ENCODE measurements around the gene XPR1. TPM values are rescaled to one million over a fixed set of nuclear protein-coding genes. Genes with fewer than 3 reads are reported as not detected.

The XPR1 gene
- total and polyA plus RNA-seq, 2 experiments from 2014 or later, result 4.9 to 15.6 TPM

GRCh38 chr1:180622658-180623508 is 8.9 kb upstream of the XPR1 start:
- Histone ChIP-seq H3K9ac (no peak overlapping the region), H3K4me2 (ENCODE audit: unreplicated experiment) (no peak overlapping the region), H3K36me3 (ENCODE audit: low read depth) (no peaks in the 10 kb centered on the region), H3K9me3 (ENCODE audit: low read depth) (no peaks in the 10 kb centered on the region), H3F3A (ENCODE audit: insufficient read depth) (no peaks in the 10 kb centered on the region), H3K4me3 (no peak overlapping the region), H4K20me1 (ENCODE audit: insufficient read depth) (no peaks in the 10 kb centered on the region), H3K4me1 (ENCODE audit: insufficient read depth) (no peaks in the 10 kb centered on the region), H3K79me2 (ENCODE audit: insufficient read depth) (no peaks in the 10 kb centered on the region), H2AFZ (no peak overlapping the region), H3K27ac (no peak overlapping the region), H3K27me3 (replicated peaks; ENCODE audit: insufficient read depth) (peaks cover 13% of the 10 kb centered on the region; the same call in 1 of the 2 replicates), H3K9me2 (ENCODE audit: insufficient read depth) (no peaks in the 10 kb centered on the region)
- TF ChIP-seq EZH2 (IDR thresholded peaks at IDR 0.05; ENCODE audit: insufficient read depth, poor library complexity, severe bottlenecking), result no peak
- no peak for TF ChIP-seq EZH2phosphoT487 (IDR thresholded peaks at IDR 0.05; ENCODE audit: insufficient read depth, low read depth)
- in situ Hi-C loops (cut with MboI), result loop anchor here (10.0 kb wide), 1 partner anchor 242 kb away; no protein-coding TSS in a partner anchor
- no peak for DNase-seq
- 74 to 78% methylated on average over 10 of the region's 10 CpGs for WGBS, 2 experiments (ENCODE audit: low coverage in 1 of 2, low lambda C conversion rate in 2 of 2, missing lambda C conversion rate in 2 of 2)

DNA sequence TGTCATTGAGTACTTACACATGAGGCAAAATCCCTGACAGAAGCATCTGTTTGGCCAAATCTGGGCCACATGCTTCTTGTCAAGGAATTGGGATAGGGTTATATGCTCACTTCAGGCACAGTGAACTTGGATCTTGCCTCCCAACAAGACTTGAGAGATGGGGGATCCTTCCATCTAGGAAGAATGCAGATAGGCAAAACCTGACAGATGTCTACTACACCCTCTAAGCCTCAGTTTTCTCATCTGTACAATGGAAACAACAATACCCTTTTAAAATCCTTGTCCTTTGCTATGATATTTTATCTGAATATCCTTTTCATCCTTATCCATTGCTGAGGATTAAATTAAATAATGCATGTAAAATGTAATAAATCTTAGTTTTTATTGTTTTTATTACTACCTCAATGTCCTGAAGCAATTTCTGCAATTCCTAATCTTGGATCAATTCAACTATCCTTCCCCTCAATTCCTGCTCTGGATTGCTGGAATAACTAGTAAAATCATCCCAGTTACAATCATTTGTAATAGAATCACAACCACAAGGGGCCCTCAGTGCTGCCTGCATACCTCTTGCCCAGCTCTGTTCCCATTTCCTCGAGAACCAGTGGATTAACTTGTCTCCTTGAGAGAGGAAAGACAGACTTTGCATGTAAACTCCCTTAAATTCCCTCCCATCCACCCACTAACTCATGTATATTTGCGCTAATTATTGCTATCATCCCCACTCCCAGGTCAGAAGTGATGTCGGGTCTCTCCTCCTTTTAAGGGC is 8.1 kb upstream of the XPR1 start:
- Histone ChIP-seq H3K4me1 (ENCODE audit: insufficient read depth) (no peaks in the 10 kb centered on the region), H3K9me2 (ENCODE audit: insufficient read depth) (no peaks in the 10 kb centered on the region), H3K79me2 (ENCODE audit: insufficient read depth) (no peaks in the 10 kb centered on the region), H3K9me3 (ENCODE audit: low read depth) (no peaks in the 10 kb centered on the region), H3K36me3 (ENCODE audit: low read depth) (no peaks in the 10 kb centered on the region), H3K4me3 (no peak overlapping the region), H3K27me3 (replicated peaks; ENCODE audit: insufficient read depth) (peaks cover 13% of the 10 kb centered on the region; the same call in 1 of the 2 replicates), H3K27ac (no peak overlapping the region), H2AFZ (no peak overlapping the region), H4K20me1 (ENCODE audit: insufficient read depth) (no peaks in the 10 kb centered on the region), H3K9ac (no peak overlapping the region), H3K4me2 (ENCODE audit: unreplicated experiment) (no peak overlapping the region), H3F3A (ENCODE audit: insufficient read depth) (no peaks in the 10 kb centered on the region)
- peak; percentile 64 for DNase-seq
- WGBS, 2 experiments (ENCODE audit: low coverage in 1 of 2, low lambda C conversion rate in 2 of 2, missing lambda C conversion rate in 2 of 2), result 54 to 56% methylated on average over 3 of the region's 3 CpGs
- in situ Hi-C loops (cut with MboI), result loop anchor here (10.0 kb wide), 1 partner anchor 241 kb away; no protein-coding TSS in a partner anchor
- TF ChIP-seq EZH2phosphoT487 (IDR thresholded peaks at IDR 0.05; ENCODE audit: insufficient read depth, low read depth), result no peak
- TF ChIP-seq EZH2 (IDR thresholded peaks at IDR 0.05; ENCODE audit: insufficient read depth, poor library complexity, severe bottlenecking), result no peak

DNA sequence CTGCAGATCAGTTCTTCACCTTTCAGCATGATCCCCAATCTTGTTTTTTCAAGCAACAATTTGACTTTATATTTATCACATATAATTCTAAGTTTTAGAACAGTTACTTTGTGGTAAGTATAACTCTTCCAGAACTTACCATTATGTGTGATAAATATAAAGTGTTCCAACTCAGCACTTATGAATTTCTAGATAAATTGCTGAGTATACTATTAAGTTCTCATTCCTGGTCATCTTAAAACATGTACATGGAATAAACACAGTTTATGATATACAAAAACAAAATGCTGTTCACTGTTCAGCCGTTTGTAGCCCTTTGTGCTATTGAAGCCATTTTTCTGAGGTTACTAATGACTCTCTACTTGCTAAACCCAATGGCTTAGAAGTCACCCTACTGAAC is 5.1 kb upstream of the XPR1 start:
- H3K9ac ChIP-seq, result no peak overlapping the region
- H3K4me2 ChIP-seq (ENCODE audit: unreplicated experiment), result no peak overlapping the region
- in situ Hi-C loops (cut with MboI), result loop anchor here (10.0 kb wide), 1 partner anchor 238 kb away; no protein-coding TSS in a partner anchor
- no peak overlapping the region for H2AFZ ChIP-seq
- no peak for DNase-seq
- WGBS, 2 experiments (ENCODE audit: low coverage in 1 of 2, low lambda C conversion rate in 2 of 2, missing lambda C conversion rate in 2 of 2), result 33 to 48% methylated on average over 1 of the region's 1 CpG
- H3K4me1 ChIP-seq (ENCODE audit: insufficient read depth), result 0 out of 2 replicates have a peak, but pooled peaks cover 5% of the 10 kb centered on the region
- no peaks in the 10 kb centered on the region for H3K9me3 ChIP-seq (ENCODE audit: low read depth)
- no peaks in the 10 kb centered on the region for H3F3A ChIP-seq (ENCODE audit: insufficient read depth)
- peaks cover 7% of the 10 kb centered on the region; the same call in 1 of the 2 replicates for H3K27me3 ChIP-seq (replicated peaks; ENCODE audit: insufficient read depth)
- no peak overlapping the region for H3K4me3 ChIP-seq
- TF ChIP-seq EZH2 (IDR thresholded peaks at IDR 0.05; ENCODE audit: insufficient read depth, poor library complexity, severe bottlenecking) (no peak), EZH2phosphoT487 (IDR thresholded peaks at IDR 0.05; ENCODE audit: insufficient read depth, low read depth) (no peak)
- no peaks in the 10 kb centered on the region for H3K9me2 ChIP-seq (ENCODE audit: insufficient read depth)
- H3K79me2 ChIP-seq (ENCODE audit: insufficient read depth), result no peaks in the 10 kb centered on the region
- no peaks in the 10 kb centered on the region for H4K20me1 ChIP-seq (ENCODE audit: insufficient read depth)
- no peak overlapping the region for H3K27ac ChIP-seq
- no peaks in the 10 kb centered on the region for H3K36me3 ChIP-seq (ENCODE audit: low read depth)

DNA sequence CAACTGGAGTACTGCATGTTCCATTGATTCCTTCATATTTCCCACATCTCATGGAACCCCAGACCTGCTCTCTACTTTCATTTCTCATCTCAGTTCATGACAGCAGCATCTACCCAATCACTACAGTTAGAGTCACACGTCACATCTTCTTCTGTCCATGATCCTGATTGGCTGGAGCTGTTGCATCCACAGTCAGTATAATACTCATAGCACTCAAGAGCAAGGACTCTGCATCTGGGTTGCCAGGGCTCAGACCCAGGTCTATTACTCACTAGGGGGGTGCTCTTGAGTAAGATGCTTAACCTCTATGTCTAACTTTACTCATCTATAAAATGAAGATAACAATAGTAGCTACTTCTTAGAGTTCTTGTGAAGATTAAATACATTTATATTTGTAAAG is 4.4 kb upstream of the XPR1 start:
- Histone ChIP-seq H3K4me2 (ENCODE audit: unreplicated experiment) (no peak overlapping the region), H3K4me3 (no peak overlapping the region), H3K9me2 (ENCODE audit: insufficient read depth) (no peaks in the 10 kb centered on the region), H3K9ac (no peak overlapping the region), H3K9me3 (ENCODE audit: low read depth) (no peaks in the 10 kb centered on the region), H2AFZ (no peak overlapping the region), H3K79me2 (ENCODE audit: insufficient read depth) (no peaks in the 10 kb centered on the region), H3K36me3 (ENCODE audit: low read depth) (no peaks in the 10 kb centered on the region), H3K4me1 (ENCODE audit: insufficient read depth) (0 out of 2 replicates have a peak, but pooled peaks cover 5% of the 10 kb centered on the region), H3K27me3 (replicated peaks; ENCODE audit: insufficient read depth) (peaks cover 7% of the 10 kb centered on the region; the same call in 1 of the 2 replicates), H3F3A (ENCODE audit: insufficient read depth) (no peaks in the 10 kb centered on the region), H4K20me1 (ENCODE audit: insufficient read depth) (no peaks in the 10 kb centered on the region), H3K27ac (no peak overlapping the region)
- 27 to 42% methylated on average over 1 of the region's 1 CpG for WGBS, 2 experiments (ENCODE audit: low coverage in 1 of 2, low lambda C conversion rate in 2 of 2, missing lambda C conversion rate in 2 of 2)
- peak; percentile 59 for DNase-seq
- no peak for TF ChIP-seq EZH2 (IDR thresholded peaks at IDR 0.05; ENCODE audit: insufficient read depth, poor library complexity, severe bottlenecking)
- TF ChIP-seq EZH2phosphoT487 (IDR thresholded peaks at IDR 0.05; ENCODE audit: insufficient read depth, low read depth), result no peak
- in situ Hi-C loops (cut with MboI), result loop anchor here (10.0 kb wide), 1 partner anchor 237 kb away; no protein-coding TSS in a partner anchor

All from GM23248 (cell line).